A673 (cell line): ENCODE results near the gene PLXDC2.

Source experiments
- CTCF ChIP-seq: fragments of 300-800, 200-600 bp; sonication (generic); conservative IDR thresholded peaks from 2 replicates; pipeline ENCODE4 v1.5.1; 2017; ENCODE audit warnings: low read depth, mild to moderate bottlenecking, antibody characterized with exemption, low read length, moderate library complexity, mixed read lengths
- EZH2 ChIP-seq: fragments of 200-600 bp; sonication (generic); IDR thresholded peaks from 2 replicates; pipeline ENCODE4 v1.6.1; 2017; ENCODE audit warnings: borderline replicate concordance, low read depth, mild to moderate bottlenecking, mixed read lengths, antibody characterized with exemption, low read length; ENCODE audit not compliant: poor library complexity, severe bottlenecking

- no peak for TF ChIP-seq CTCF
- TF ChIP-seq EZH2: no peak
These were observed 328.0 kb downstream of the PLXDC2 start for GRCh38 chr10:20144268-20144667.
